SW480 (cell line): ENCODE results near the gene C16orf92.
"Not testable (repeated sequence)": the region's sequence is repeated elsewhere in the genome, so short reads cannot be mapped to it uniquely, and the experiment has no call there.

ENCODE experiments used
- DNase-seq: peaks from one replicate; pipeline ENCODE4 v3.0.0-alpha.2; 2016; ENCODE audit warnings: low spot score

Gene C16orf92

DNA sequence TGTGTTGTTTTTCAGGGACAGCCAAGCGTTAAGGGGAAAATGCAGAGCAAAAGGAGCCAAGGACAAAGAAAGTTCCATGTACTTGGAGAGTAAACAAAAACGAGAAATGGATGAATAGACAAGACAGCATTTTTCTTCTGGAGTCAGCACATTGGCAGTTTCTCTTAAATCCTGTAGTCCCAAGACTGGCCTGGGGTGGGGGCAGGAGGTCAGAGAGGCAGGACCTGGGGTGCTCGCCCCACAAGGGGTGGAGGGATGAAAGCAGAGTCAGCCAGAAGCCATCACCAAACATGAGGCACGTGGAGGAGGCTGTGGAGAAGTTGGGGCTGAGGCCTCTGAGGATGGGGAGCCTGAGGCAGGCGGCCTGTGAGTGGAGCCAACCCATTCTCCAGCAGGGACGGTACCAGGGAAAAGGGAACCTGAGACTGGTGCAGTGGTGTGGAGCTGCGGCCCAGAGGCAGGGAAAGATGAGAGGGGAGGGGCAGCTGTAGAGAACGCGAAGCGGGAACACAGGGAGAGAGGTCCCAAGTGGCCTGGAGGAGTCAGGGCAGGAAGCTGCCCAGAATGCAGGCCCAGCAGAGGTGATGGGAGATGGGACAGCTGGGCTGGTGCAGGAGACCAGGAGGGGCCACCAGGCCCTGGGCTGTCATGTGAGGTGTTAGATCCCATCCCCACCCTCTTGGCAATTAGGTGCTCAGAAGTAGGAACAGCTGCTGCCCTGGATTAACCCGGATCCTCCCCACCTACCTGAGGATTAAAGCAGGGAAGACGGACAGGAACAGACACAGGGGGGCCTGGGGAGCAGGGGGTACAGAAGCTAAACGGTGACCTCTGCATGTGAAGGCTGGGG, 4.8 kb downstream of the C16orf92 start:
- DNase-seq, result no peak

DNA sequence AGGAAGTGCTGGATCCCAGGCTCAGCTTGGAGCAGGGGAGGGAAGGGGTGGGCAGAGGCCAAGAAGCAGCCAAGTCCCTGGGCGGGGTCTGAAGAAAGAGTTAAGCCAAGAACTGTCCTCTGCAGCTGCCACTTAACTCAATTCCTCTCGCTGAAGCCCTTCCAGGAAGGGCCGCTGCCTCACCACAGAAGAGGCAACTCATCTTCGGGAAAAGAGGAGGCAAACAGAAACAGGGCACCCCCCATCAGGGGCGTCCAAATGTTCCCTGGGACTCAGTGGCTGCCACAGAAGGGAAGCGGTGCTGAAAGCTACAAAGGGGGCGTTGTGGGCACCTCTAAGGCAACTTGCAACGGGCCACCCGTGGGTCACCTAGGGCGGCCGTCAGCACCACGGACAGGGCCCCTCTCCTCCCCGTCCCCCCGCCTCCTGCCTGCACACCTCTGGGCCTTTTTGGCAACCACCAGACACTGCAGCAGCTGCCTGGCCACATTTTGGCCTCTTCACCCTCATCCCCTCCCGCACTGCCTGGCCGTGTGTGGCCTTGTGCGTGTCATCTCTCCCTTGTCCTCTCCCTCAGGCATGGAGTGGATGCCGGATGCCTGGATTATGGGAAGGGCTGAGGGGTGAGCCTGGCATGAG, 5.6 kb downstream of the C16orf92 start:
- no peak for DNase-seq

DNA sequence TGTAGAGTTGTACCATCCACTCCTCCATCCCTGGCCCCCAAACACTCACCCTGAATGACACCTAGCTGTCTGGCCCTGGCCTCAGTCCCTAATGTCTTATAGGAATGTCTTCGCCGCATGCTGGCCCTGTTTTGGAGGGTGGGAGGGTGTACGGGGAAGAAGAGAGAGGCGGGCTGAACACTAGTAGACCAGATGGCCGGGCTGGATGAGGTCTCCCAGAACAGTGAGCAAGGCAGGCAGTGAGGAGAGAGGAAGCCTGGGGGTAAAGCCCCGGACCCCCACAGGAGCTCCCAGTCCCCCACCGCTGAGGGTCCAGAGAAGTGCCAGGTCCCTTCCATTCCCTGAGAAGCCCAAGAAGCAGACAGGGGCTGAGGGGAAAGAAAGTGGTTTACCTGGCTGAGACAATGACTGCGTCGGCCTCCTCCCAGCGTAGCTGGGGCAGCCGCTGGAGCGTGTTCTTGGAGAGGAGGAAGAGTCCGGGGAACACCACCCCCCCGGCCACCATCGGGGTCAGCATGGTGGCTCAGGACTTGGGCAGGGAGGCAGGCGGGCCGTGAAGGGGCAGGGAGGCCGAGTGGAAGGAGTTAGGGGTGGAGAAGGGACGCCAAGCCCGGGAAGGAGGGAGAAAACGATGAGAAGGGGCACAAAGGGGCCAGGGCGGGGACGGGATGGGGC, 7.2 kb downstream of the C16orf92 start:
- DNase-seq, result no peak

DNA sequence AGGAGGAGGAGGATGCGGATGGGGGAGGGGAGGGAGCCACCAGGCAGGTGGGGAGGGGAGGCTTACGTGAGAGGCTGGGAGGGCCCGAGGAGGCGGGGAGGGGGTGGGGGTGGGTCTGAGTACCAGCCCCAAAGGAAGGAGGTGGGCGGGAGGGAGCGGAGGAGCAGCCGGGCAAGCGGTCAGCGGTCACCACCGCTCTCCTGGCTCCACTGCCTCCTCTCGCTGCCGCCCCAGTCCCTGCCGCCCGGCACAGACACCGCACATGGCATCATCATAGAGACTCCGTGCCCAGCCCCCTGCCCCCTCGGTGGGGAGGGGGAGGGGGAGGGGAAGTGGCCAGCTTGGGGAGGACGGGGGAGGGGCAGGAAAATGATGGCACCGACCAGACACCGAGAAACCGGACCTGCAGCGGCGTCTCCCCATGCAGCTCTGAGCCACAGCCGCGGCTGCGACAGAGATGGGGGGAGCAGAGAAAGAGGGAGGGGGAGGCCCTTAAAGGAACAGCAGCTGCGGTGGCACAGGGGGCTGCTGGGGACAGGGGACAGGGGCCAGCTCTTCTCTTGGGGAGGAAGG, 7.9 kb downstream of the C16orf92 start, which contains the start of gene TLCD3B:
Gene TLCD3B, minus strand, starts transcription at position 431 of the 573 bp plus-strand sequence. CDS start 744 bp downstream, outside the sequence.
- no peak for DNase-seq

DNA sequence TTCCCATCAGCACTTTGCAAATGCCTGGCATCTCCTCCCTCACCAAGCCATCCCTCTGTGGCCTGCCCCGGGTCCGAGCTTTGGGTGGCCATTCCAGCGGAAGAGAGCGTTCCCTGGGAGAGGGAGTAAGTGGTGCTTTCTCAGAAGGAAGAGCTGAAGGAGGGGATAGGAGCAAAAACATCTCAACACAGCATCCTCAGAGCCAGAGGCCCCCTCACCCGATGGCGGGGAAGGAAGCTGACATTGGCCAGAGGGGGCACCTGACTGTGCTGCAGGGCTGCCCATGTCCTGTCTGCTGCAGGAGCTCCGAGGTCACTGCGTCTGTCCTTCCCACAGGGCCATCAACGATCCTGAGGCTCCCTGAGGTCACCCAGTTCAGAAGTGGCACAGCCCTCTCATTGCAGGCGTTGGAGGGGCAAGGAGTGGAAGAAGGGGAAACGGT, 8.5 kb downstream of the C16orf92 start:
- no peak for DNase-seq

DNA sequence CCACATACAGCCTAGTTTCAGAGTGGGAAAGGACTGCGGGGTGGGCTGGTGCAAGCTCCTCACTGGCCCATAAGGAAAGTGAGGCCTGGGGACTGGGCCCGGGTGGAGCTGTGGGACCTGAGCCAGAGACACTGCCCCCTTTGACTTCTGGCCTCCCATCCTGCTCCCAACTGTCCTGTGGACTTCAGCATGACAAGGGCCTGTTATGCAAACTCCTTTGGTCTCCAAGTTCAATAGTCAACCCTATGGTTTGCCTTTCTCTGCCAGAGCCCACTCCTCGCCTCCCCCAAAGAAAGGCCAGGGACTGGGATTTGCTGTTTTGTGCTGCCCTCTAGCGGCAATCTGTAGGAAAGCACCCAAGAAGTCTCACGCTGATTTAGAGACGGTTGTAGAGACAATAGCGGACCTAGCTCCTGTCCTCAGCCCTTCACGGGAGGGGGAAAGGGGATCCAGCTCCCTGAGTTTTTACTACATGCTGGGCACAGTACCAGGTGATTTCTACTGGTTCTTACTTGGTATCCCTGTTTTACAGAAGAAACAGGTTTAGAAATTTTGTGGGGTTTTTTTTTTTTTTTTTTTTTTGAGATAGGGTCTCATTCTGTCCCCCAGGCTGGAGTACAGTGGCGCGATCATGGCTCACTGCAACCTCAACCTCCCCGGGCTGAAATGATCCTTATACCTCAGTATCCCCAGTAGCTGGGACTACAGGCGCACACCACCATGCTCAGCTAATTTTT, 9.3 kb downstream of the C16orf92 start:
- peak; percentile 66 for DNase-seq

DNA sequence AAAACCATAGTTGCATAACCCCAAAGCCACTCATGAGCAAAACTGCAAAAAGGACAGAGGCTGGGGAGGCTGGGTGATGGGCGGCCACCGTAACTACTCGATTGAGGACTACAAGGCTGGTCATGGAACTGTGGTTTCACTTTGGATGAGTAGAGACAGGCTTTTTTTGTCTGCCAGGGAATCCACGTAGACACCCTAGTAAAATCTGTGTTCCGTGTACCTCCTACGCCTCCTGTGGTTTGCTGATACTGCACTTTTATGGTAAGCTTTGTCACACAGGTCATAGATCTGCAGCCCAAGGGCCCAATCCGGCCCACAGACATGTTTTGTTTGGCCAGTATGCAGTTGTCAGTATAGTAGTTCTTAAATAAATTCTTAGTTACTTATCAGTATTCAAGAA, 10.3 kb downstream of the C16orf92 start:
- no peak for DNase-seq

DNA sequence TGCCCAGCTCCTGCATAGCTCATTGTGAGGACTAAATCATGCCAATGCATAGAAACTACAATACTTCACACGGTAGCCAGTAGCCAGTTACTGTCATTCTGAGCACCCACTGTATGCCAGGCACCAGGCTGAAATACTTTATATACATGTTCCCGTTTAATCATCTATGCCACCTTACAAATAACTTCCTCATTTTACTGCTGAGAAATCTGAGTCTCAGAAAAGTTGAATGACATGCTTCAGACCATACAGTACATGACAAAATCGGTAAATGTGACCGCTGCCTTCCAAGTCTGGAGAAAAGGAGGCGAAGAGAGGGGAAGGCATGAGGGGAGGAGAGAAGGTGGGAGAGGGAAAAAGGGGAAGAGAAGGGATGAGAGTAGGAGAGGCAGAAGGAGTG, 17.2 kb downstream of the C16orf92 start:
- no peak for DNase-seq

DNA sequence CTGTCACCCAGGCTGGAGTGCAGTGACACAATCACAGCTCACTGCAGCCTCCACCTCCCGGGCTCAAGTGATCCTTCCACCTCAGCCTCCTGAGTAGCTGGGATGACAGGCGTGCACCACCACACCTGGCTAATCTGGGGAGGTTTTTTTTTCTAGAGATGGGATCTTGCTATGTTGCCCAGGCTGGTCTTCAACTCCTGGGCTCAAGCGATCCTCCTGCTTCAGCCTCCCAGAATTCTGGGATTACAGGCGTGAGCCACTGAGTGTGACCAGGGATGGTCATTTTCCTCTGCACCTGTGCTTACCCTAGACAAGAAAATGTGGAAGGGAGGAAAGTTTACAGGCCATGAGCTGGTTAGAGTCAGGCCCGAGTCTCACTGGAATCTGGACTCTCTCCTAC, 17.7 kb downstream of the C16orf92 start:
- not testable (repeated sequence) for DNase-seq

DNA sequence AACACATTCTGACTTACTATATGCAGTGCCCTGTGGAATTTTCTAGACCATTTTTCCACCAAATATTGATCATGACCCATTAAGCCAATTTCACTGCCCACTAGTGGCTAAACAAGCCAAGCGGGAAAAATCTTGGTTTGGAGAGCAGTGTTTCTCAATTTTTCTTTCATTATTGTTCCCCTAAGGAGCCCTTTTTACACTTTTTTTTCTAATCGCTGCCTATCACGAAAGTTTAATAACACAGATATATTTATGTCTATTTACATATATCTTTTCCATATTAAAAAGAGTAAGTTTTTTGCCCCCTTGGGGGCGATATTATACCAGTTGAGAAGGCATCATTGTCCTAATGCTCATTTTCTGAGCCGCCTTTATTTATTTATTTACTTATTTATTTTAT, 18.8 kb downstream of the C16orf92 start:
- DNase-seq, result no peak

DNA sequence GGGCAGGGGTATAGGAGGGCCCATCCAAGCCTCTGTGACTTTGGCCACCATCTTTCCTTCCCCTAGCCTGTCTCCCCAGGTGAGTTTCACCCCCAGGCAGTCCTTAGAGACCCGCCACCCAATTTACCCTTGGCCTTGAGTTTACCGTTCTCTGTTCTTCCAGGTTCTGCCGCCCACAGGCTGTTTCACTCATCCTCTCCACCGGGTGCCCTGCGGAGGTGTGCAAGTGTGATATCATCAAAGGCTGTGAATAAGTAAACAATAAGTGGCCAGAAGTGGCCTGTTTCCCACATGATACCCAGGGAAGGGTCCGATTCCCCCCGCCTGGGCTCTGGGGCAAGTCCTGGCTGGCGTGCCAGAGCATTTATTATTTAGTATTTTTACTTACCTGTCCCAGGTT, 23.2 kb downstream of the C16orf92 start:
- no peak for DNase-seq

DNA sequence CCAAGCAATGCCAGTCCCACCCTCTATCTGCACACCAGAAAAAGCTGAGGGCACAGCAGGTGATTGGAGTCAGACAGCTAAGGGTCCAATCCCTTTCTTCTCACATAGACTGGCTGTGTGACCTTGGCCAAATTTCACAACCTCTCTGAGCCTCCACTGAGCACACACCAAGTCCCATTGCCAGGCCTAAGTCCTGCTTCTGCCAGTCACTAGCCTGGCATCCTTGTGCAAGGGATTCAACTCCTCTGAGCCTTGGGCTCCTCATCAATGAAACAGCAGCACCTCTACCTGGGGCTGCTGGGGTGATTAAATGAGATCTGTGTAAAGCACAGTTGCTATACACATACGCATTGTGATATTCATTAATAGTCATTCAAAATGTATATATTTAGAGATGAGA, 23.6 kb downstream of the C16orf92 start:
- no peak for DNase-seq

DNA sequence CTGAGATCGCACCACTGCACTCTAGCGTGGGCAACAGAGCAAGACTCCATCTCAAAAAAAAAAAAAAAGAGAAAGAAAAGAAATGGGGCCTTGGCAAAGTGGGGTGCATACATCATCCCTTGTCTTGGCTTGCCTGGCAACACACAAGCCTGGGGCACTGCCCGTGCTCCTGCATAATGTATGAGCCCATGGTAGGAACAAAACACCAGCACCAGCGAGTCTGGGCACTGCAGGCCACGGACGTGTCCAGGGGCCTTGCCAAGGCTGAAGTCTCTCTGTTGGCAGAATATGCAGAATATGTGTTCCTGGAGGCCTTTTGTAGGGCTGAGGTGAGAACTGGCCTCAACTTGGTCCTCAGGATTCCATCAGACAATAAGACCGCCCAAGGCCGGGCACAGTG, 26.9 kb downstream of the C16orf92 start:
- no peak for DNase-seq

DNA sequence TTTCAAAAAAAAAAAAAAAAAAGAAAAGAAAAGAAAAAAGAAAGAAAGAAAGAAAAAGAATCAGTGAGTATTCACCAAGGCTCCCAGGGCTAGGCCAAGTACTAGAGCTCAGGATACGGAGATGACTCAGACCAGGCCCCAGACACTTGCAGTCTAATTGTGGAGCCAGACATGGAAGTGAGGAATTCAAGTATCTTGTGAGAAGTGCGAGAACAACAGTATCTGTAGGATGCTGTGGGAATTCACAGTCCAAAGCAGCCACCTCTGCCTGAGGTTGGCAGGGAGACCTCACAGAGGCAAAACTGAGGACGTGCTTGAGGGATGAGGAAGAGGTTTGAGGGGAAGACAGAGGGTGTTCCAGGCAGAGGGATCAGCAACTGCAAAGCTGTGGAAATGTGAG, 28.5 kb downstream of the C16orf92 start:
- no peak for DNase-seq

DNA sequence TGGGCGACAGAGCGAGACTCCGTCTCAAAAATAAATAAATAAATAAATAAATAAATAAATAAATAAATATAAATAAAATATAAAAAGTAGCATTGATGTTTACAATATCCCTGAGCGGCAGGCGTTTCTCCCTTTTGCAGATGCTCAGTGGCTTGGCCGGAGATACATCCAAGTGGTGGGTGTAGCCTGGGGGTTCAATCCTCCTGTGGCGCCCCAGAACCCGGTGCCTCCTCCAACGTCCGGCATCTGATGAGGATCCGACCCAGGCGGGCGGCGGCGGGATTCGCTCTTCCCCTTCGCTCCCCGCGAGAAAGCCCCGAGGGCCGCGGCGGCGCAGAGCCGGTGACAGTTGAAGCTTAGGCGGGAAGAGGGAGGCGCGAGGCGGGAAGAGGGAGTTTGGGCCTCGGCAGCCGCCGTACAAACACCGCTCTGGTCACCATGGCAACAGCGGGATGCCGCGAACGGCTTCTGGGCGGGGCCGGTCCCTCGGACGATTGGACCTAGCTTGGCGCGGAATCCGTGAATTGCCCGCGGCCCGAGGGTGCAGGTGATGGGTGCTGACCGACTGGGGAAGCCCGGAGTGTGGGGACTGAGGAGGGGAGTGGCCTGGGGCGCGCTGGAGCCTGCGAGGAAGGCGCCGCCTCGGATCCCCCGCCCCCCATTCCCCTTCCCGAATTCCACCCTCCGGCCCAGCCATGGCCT, 29.8 kb downstream of the C16orf92 start:
- peak; percentile 85 for DNase-seq

DNA sequence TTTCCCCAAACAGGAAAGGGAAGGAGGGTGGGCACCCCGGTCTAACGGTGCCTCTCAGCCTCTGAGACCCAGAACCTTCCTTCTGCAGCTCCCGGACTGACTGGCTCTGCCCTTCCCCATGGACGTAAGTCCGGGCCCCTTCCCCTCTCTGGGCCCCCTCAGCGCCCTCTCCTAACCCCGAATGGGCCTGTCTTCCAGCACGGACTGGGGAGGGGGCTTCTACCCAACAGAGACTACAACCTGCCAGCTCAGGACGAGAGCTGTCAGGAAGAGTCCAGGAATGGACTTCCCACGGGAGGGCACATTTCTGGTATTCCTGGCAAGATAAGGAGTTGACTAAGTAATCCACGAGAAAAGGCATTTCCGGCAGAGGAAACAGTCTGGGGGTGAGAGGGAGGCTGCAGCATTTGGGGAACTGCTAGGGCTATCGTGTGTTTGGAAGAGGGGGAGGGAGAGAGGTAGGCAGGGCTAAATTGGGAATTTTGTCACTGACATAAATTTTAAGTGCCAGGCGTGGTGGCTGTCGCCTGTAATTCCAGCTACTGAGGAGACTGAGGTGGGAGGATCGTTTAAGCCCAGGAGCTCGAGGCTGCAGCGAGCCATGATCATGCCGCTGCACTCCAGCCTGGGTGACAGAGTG, 30.5 kb downstream of the C16orf92 start:
- peak; percentile 17 for DNase-seq

DNA sequence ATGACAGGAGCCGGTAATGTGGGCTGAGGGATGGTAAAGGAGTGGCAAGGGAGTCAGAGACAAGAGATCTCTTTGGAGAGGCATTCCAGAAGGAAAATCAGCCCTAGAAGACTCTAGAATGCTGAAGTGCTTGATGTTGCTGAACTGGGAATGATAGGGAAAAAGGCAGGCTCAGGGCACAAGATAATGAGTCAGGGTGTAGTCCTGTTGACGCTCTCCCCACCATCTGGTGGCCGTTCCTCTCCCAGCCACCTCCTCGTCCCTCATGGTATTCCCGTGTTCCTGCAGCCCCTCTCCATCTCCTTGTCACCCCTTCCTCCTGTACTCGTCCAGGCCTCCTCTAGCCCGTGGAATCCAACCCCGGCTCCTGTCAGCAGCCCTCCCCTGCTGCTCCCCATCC, 31.5 kb downstream of the C16orf92 start:
- no peak for DNase-seq

DNA sequence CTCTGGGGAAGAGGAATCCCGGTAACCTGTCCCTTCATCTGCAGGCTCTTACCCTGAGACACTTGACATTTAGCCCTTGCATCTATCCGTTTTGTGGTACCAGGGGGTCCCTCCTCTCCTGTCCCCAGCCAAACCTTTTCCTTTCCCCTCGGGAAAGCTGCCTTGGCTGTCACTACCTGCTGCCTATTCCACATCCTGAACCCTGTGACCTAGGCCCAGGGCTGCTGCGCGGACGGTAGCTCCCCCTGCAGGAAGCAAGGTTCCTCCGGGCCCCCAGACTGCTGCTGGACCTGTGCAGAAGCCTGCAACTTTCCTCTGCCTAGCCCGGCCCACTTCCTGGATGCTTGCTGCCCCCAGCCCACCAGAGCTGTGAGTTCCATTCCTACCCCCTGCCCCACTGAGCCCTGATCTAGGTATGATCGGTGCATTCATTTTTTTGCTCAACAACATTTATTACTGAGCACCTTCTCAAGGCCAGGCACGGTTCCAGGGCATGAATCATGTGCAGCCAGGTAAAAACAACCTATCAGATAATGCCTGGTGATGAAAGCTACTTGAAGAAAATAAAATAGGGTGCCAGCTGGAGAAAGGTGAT, 32.1 kb downstream of the C16orf92 start:
- DNase-seq, result no peak

DNA sequence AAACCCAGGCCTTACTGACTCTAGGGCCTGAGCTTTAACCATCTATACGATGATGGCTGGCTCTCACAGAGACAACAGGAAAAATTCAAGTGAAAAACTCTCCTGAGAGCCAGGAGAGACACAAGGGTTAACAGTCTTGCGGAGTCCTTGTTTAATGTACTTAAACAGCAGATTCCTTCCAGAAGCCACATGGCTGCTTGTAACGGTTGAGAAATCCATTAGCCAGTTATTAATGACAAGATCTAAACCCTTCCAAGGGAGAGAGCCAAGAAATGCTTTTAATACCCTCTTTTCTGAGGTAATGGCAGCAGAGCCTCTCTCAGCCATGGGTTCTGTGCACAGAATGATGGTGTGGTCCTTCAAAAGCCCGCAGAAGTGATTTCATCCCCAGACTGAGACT, 37.3 kb downstream of the C16orf92 start:
- DNase-seq, result no peak

DNA sequence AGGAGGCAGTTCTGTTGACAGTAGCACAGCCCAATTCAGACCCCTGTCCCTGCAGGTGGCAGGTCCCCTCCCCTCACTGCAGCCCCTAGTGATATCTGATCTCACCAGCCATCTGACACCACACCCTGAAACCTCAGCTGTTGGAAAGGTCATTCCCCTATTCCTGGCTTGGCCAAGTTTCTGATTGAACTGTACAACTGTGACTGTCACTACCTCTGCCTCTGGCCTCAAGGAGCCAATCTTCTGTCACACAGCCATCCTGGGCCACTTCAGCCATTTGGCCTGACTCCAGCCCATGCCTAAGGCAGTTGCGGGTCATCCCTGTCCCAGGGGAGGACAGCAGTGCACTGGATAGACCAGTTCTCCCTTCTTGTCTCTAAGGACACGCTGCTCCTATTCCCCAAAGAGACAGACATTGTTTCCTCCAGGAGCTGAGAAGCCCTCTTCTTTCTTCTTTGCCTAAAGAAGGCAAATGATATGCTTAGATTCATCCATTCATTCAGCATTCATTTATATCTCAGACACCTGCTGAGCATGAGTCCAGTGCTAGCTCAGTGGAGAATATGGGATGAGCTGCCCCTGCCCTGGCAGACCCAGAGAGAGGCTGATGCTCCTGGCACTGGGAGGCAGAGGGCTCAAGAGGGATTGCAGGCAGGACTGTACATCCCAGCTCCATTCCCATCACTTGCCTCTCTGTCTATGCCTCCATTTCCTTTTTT, 38.0 kb downstream of the C16orf92 start:
- DNase-seq, result no peak
